ENCODE data around the gene NEU1.
"Not testable (repeated sequence)": the region's sequence is repeated elsewhere in the genome, so short reads cannot be mapped to it uniquely, and the experiment has no call there.

NEU1 gene

GRCh38 chr6:31811645-31812044 is 51.0 kb downstream of the NEU1 start:
- no peak overlapping the region for H3K4me3 Mint-ChIP-seq

GRCh38 chr6:31808599-31808998 is 54.0 kb downstream of the NEU1 start:
- not testable (repeated sequence) for H3K27ac Mint-ChIP-seq, H3K27me3 Mint-ChIP-seq

More at GRCh38 chr6:31811645-31812044, 51.0 kb downstream of the NEU1 start:
- Mint-ChIP-seq H3K9me3 (ENCODE audit: low read depth) (no peaks in the 10 kb centered on the region), H3K36me3 (peaks cover 4% of the 10 kb centered on the region), H3K27me3 (no peaks in the 10 kb centered on the region), H3K27ac (no peak overlapping the region), H3K4me1 (ENCODE audit: low read depth) (peaks cover 24% of the 10 kb centered on the region)

More at GRCh38 chr6:31808599-31808998, 54.0 kb downstream of the NEU1 start:
- H3K9me3 Mint-ChIP-seq (ENCODE audit: low read depth); H3K4me3 Mint-ChIP-seq; H3K36me3 Mint-ChIP-seq: not testable (repeated sequence)
- H3K4me1 Mint-ChIP-seq (ENCODE audit: low read depth), result peaks cover 21% of the 10 kb centered on the region
